ENCODE results near the gene CWC25. TPM values are rescaled to one million over a fixed set of nuclear protein-coding genes. Genes with fewer than 3 reads are reported as not detected.

The CWC25 gene
- total and polyA plus RNA-seq, 2 of the 13 experiments (the other 11 are each of a cell fraction or from before 2014, with no cell fraction given): 15.6 to 22.7 TPM

GRCh38 chr17:38799501-38800236 is 25.5 kb downstream of the CWC25 start, which contains the start of gene PIP4K2B (continued):
- TF ChIP-seq SP2 (CRISPR knock-in tag; IDR thresholded peaks at IDR 0.05) (peak; percentile 51; the same call in 1 of the 2 replicates), ZNF276 (CRISPR knock-in tag; IDR thresholded peaks at IDR 0.05; ENCODE audit: low read depth) (peak; percentile 93), MAZ (IDR thresholded peaks at IDR 0.05; ENCODE audit: borderline replicate concordance, low read depth, low read length) (peak; percentile 87), MAZ (CRISPR knock-in tag; IDR thresholded peaks at IDR 0.05; ENCODE audit: low read depth) (peak; percentile 95), STAT6 (CRISPR knock-in tag; IDR thresholded peaks at IDR 0.05; ENCODE audit: borderline replicate concordance) (no peak), CC2D1A (CRISPR knock-in tag; IDR thresholded peaks at IDR 0.05) (no peak), ZBTB42 (CRISPR knock-in tag; IDR thresholded peaks at IDR 0.05) (no peak), ISL2 (CRISPR knock-in tag; IDR thresholded peaks at IDR 0.05) (peak; percentile 86), SOX13 (IDR thresholded peaks at IDR 0.05) (peak; percentile 64; the same call in 1 of the 2 replicates), SOX13 (CRISPR knock-in tag; conservative IDR thresholded peaks at IDR 0.05 in 1 of 2, IDR thresholded peaks at IDR 0.05 in 1 of 2) (peak in 1 of 2 experiments; percentile 25; a peak in 1 of 4 replicates), ZNF451 (CRISPR knock-in tag; IDR thresholded peaks at IDR 0.05) (no peak), ARHGAP35 (CRISPR knock-in tag; IDR thresholded peaks at IDR 0.05; ENCODE audit: borderline replicate concordance) (peak; percentile 89), STAT5B (CRISPR knock-in tag; IDR thresholded peaks at IDR 0.05) (no peak), TEAD3 (CRISPR knock-in tag; optimal IDR thresholded peaks at IDR 0.05; ENCODE audit: borderline replicate concordance) (peak; percentile 94), FOSL2 (CRISPR knock-in tag; IDR thresholded peaks at IDR 0.05) (peak; percentile 65), THAP11 (CRISPR knock-in tag; IDR thresholded peaks at IDR 0.05) (peak; percentile 89), USF2 (IDR thresholded peaks at IDR 0.05; ENCODE audit: low read depth, low read length) (no peak), USF2 (CRISPR knock-in tag; IDR thresholded peaks at IDR 0.05; ENCODE audit: borderline replicate concordance) (no peak; the same call in 1 of the 2 replicates), ZBTB10 (CRISPR knock-in tag; IDR thresholded peaks at IDR 0.05; ENCODE audit: borderline replicate concordance) (no peak), FOXK2 (IDR thresholded peaks at IDR 0.05) (peak; percentile 98)

Data from HepG2 (cell line).